Stimulated activated CD4-positive, alpha-beta T cell treated with anti-CD3 and anti-CD28 coated beads, Interleukin-2, amount 100 ng/mL, for 4 hours (primary cell): Measurements from ENCODE around the gene SUGCT.
"Not testable (repeated sequence)": the region's sequence is repeated elsewhere in the genome, so short reads cannot be mapped to it uniquely, and the experiment has no call there.

ENCODE experiments used
- DNase-seq: peaks from one replicate; pipeline ENCODE4 v3.0.0-alpha.2; 2020; ENCODE audit warnings: low read depth

Gene SUGCT

GRCh38 chr7:40200791-40201190 lies 66.0 kb downstream of the SUGCT start:
- no peak for DNase-seq

GRCh38 chr7:40202851-40203250 lies 68.0 kb downstream of the SUGCT start:
- no peak for DNase-seq

- no peak for DNase-seq
Measured at GRCh38 chr7:40204581-40204980, 69.8 kb downstream of the SUGCT start.

GRCh38 chr7:40205992-40206391 lies 71.2 kb downstream of the SUGCT start:
- DNase-seq = no peak

GRCh38 chr7:40211276-40212003 lies 76.6 kb downstream of the SUGCT start:
- DNase-seq = no peak

GRCh38 chr7:40213291-40213690 lies 78.5 kb downstream of the SUGCT start:
- DNase-seq = no peak

- DNase-seq = no peak
Measured at GRCh38 chr7:40213856-40214255, 79.1 kb downstream of the SUGCT start.

- DNase-seq = not testable (repeated sequence)
Measured at GRCh38 chr7:40218612-40219011, 83.8 kb downstream of the SUGCT start.

- no peak for DNase-seq
Measured at GRCh38 chr7:40219917-40220316, 85.1 kb downstream of the SUGCT start.

GRCh38 chr7:40220421-40220911 lies 85.7 kb downstream of the SUGCT start:
- no peak for DNase-seq

GRCh38 chr7:40221836-40222235 lies 87.0 kb downstream of the SUGCT start:
- DNase-seq = no peak

- DNase-seq = no peak
Measured at GRCh38 chr7:40223451-40224127, 88.8 kb downstream of the SUGCT start.

- no peak for DNase-seq
Measured at GRCh38 chr7:40230101-40230500, 95.3 kb downstream of the SUGCT start.

GRCh38 chr7:40231796-40232195 lies 97.0 kb downstream of the SUGCT start:
- no peak for DNase-seq

GRCh38 chr7:40232242-40232893 lies 97.6 kb downstream of the SUGCT start:
- no peak for DNase-seq

GRCh38 chr7:40234046-40234445 lies 99.2 kb downstream of the SUGCT start:
- no peak for DNase-seq

GRCh38 chr7:40234666-40235065 lies 99.9 kb downstream of the SUGCT start:
- DNase-seq = no peak

- DNase-seq = no peak
Measured at GRCh38 chr7:40237731-40238130, 102.9 kb downstream of the SUGCT start.

- DNase-seq = no peak
Measured at GRCh38 chr7:40239755-40240303, 105.0 kb downstream of the SUGCT start.

GRCh38 chr7:40243076-40243475 lies 108.3 kb downstream of the SUGCT start:
- DNase-seq = no peak

GRCh38 chr7:40244226-40244625 lies 109.4 kb downstream of the SUGCT start:
- no peak for DNase-seq

- no peak for DNase-seq
Measured at GRCh38 chr7:40248681-40249080, 113.9 kb downstream of the SUGCT start.

- not testable (repeated sequence) for DNase-seq
Measured at GRCh38 chr7:40253444-40253843, 118.6 kb downstream of the SUGCT start.
